NB4 (cell line): ENCODE data around the gene C2orf92.
"Not testable (repeated sequence)": the region's sequence is repeated elsewhere in the genome, so short reads cannot be mapped to it uniquely, and the experiment has no call there.

ENCODE experiments used
- DNase-seq: peaks from one replicate; pipeline ENCODE4 v3.0.0; 2010; ENCODE audit warnings: low read depth
- H3K4me3 ChIP-seq: one replicate; pipeline ENCODE4 v1.5.1; 2011; ENCODE audit warnings: mild to moderate bottlenecking, low read depth, low read length, moderate library complexity
- CTCF ChIP-seq: IDR thresholded peaks from one replicate; pipeline ENCODE4 v1.5.1; 2012; ENCODE audit warnings: low read depth, low read length
- MYC ChIP-seq: IDR thresholded peaks from 2 replicates; pipeline ENCODE4 v1.6.1; 2011; ENCODE audit warnings: low read depth, low read length
- POLR2A ChIP-seq: IDR thresholded peaks from 2 replicates; pipeline ENCODE4 v1.6.1; 2011; ENCODE audit warnings: mild to moderate bottlenecking; ENCODE audit not compliant: insufficient read length; ENCODE audit errors: extremely low read depth
- TF ChIP-seq, protein P1 (sequence below): IDR thresholded peaks from 2 replicates; pipeline ENCODE4 v1.6.1; 2011; ENCODE audit warnings: low read depth, low read length

The C2orf92 gene

DNA sequence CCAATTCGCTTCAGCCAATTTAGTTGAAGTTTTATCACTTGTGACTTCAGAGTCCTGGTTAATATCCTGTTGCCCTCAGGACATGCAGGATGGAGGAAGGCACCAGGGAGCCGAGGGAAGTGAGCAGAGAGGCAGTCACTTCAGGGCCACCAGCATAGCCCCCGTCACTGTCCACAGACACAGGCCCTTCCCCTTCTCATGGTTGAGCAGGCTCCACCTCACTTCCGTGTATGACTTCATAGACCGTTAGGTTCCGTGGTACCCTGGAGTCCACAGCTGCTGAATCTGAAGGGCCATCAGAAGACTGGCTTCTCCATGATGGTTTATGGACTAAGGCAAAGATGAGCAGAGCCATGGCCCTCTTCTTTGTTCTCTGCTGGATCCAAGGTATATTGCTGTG is at the start of gene C2orf92:
Gene C2orf92, plus strand, starts transcription at position 266 of the 400 bp plus-strand sequence. Its CDS starts 76 bp downstream, at position 342.
- no peak within 1 kb of the TSS for H3K4me3 ChIP-seq
- no peak for DNase-seq
- TF ChIP-seq POLR2A (no peak), CTCF (no peak), MYC (no peak)
- TF ChIP-seq, protein P1, sequence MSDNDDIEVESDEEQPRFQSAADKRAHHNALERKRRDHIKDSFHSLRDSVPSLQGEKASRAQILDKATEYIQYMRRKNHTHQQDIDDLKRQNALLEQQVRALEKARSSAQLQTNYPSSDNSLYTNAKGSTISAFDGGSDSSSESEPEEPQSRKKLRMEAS: no peak

GRCh38 chr2:97620492-97620891 is 49.0 kb upstream of the C2orf92 start:
- not testable (repeated sequence) for H3K4me3 ChIP-seq, DNase-seq

DNA sequence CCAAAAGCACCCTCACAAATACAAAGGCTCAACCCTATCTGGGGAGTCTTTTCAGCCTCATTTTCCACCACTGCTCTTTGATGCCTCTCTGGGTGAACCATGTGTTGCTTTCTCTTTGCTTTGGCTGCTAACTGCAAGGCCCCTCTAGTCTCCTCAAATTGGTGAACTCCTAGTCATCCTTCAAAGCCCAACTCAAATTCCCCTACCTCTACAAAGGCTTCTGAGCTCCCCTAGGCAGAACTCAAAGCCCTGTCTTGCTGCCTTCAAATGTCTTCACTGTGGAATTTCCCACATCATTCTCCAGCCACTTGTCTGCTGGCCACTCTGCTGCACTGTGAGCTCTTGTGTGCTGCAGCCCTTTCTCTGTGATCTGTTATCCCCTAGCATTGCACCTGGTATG is 46.5 kb upstream of the C2orf92 start:
- not testable (repeated sequence) for DNase-seq

DNA sequence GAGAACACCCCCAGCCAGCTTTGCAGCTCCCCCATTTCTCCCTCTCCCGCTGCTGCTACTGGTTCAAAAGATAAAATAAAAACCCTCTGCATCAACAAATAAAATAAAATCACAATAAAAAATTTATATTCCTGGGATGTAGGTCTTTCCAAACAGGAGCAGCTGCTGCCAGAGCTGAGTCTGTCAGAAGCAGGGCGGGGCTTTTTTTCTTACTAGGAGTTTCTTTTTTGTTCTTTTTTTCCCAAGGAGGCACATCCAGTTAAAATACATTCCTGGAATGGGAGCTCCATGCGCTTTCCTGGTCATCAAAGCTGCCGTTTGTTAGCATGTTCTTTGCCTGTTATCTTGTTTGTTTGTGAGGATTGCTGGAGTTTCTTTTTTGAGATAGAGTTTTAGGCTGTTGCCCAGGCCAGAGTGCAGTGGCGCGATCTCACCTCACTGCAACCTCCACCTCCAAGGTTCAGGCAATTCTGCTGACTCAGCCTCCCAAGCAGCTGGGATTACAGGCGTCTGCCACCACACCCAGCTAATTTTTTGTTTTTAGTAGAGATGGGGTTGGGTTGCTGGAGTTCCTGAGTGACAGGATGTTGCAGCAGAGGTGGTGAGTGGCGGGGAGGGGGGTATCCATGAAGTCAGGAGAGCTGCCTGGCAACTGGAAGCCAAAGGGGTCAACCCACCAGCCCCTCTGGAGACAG is 44.0 kb upstream of the C2orf92 start:
- not testable (repeated sequence) for DNase-seq, H3K4me3 ChIP-seq

More for the DNA sequence above, 46.5 kb upstream of the C2orf92 start:
- not testable (repeated sequence) for H3K4me3 ChIP-seq

GRCh38 chr2:97626049-97626430 is 43.5 kb upstream of the C2orf92 start:
- DNase-seq, H3K4me3 ChIP-seq: not testable (repeated sequence)

DNA sequence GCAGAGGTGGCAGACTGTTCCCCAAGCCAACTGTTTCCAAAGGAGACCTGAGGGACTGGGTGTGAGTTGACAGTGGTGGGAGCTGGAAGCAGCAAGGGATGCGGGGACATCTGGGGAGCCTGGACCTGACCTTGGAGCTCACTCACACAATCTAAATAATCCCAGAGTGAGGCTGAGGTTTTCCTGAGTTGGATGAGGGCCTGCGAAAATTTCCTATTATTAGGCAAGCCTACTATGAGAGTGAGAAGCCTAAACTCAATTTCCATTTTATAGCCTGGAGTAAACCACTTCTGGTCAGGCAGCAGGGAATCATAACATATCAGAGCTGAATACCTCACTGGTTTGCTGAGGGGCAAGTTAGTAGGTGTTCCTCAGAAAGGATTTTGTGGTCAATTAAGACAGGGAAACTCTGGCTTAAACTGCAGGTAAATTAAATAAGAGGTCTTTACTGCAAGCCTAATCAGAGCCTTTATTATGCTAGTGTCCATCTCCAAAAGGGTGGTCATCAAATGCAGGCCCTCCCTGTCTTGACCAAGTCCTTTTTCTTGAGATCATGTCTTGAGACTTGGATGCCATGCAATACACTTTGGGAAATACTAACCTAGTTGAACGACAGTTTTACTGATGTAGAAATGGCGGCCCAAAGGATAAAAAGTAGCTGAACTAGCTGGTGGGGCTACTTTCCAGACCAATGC is 25.3 kb upstream of the C2orf92 start:
- DNase-seq: no peak
- TF ChIP-seq, protein P1: no peak
- TF ChIP-seq MYC (no peak), POLR2A (no peak), CTCF (no peak)
- H3K4me3 ChIP-seq: no peak overlapping the region

GRCh38 chr2:97645112-97645694 is 24.3 kb upstream of the C2orf92 start:
- peak; percentile 65 for DNase-seq
- peak overlapping the region; percentile 80 for H3K4me3 ChIP-seq
- no peak for TF ChIP-seq POLR2A
- TF ChIP-seq MYC: no peak
- TF ChIP-seq, protein P1: no peak
- no peak for TF ChIP-seq CTCF
